Mucosa of stomach (tissue), 1 donor: ENCODE results near the gene CYP19A1.

ENCODE experiments used
- H3K27me3 ChIP-seq: one replicate; pipeline ENCODE4 v1.7.0; 2013; ENCODE audit warnings: mild to moderate bottlenecking, low read length; ENCODE audit not compliant: control insufficient read depth, insufficient read depth
- H3K36me3 ChIP-seq: one replicate; pipeline ENCODE4 v1.7.0; 2013; ENCODE audit warnings: low read length; ENCODE audit not compliant: control insufficient read depth, insufficient read depth
- H3K4me1 ChIP-seq: one replicate; pipeline ENCODE4 v1.7.0; 2013; ENCODE audit warnings: mild to moderate bottlenecking, low read length; ENCODE audit not compliant: control insufficient read depth, insufficient read depth
- H3K4me3 ChIP-seq: one replicate; pipeline ENCODE4 v1.7.0; 2013; ENCODE audit warnings: low read length
- H3K9ac ChIP-seq: one replicate; pipeline ENCODE4 v1.7.0; 2013; ENCODE audit warnings: mild to moderate bottlenecking, low read length, moderate library complexity
- H3K9me3 ChIP-seq: one replicate; pipeline ENCODE4 v1.7.0; 2013; ENCODE audit warnings: mild to moderate bottlenecking, low read length, moderate library complexity; ENCODE audit not compliant: control insufficient read depth
- donor health status: Pancreatic carcinoma.

CYP19A1 gene

GRCh38 chr15:51243774-51244173 lies 94.6 kb downstream of the CYP19A1 start:
- Histone ChIP-seq H3K4me3 (no peak overlapping the region), H3K9me3 (no peaks in the 10 kb centered on the region), H3K4me1 (no peaks in the 10 kb centered on the region), H3K27me3 (no peaks in the 10 kb centered on the region), H3K9ac (no peak overlapping the region), H3K36me3 (no peaks in the 10 kb centered on the region)

GRCh38 chr15:51240066-51240465 lies 98.3 kb downstream of the CYP19A1 start:
- H3K9me3 ChIP-seq, result no peaks in the 10 kb centered on the region
- H3K4me1 ChIP-seq, result no peaks in the 10 kb centered on the region
- no peak overlapping the region for H3K9ac ChIP-seq
- peaks cover 8% of the 10 kb centered on the region for H3K27me3 ChIP-seq
- H3K4me3 ChIP-seq, result no peak overlapping the region
- H3K36me3 ChIP-seq, result no peaks in the 10 kb centered on the region

- H3K4me1 ChIP-seq, result no peaks in the 10 kb centered on the region
- H3K9me3 ChIP-seq, result no peaks in the 10 kb centered on the region
- H3K36me3 ChIP-seq, result no peaks in the 10 kb centered on the region
- no peak overlapping the region for H3K9ac ChIP-seq
- H3K4me3 ChIP-seq, result no peak overlapping the region
- H3K27me3 ChIP-seq, result peaks cover 8% of the 10 kb centered on the region
Measured at GRCh38 chr15:51237816-51238215, 100.6 kb downstream of the CYP19A1 start.

- H3K9ac ChIP-seq, result no peak overlapping the region
- H3K4me1 ChIP-seq, result no peaks in the 10 kb centered on the region
- H3K27me3 ChIP-seq, result peaks cover 8% of the 10 kb centered on the region
- no peaks in the 10 kb centered on the region for H3K36me3 ChIP-seq
- no peak overlapping the region for H3K4me3 ChIP-seq
- no peaks in the 10 kb centered on the region for H3K9me3 ChIP-seq
Measured at GRCh38 chr15:51234176-51234927, 104.0 kb downstream of the CYP19A1 start.

GRCh38 chr15:51232581-51232980 lies 105.8 kb downstream of the CYP19A1 start:
- H3K4me3 ChIP-seq, result no peak overlapping the region
- no peak overlapping the region for H3K9ac ChIP-seq
- no peaks in the 10 kb centered on the region for H3K4me1 ChIP-seq
- no peaks in the 10 kb centered on the region for H3K9me3 ChIP-seq
- H3K36me3 ChIP-seq, result no peaks in the 10 kb centered on the region
- peaks cover 8% of the 10 kb centered on the region for H3K27me3 ChIP-seq

- no peak overlapping the region for H3K9ac ChIP-seq
- no peaks in the 10 kb centered on the region for H3K9me3 ChIP-seq
- H3K27me3 ChIP-seq, result no peaks in the 10 kb centered on the region
- H3K4me1 ChIP-seq, result no peaks in the 10 kb centered on the region
- H3K4me3 ChIP-seq, result no peak overlapping the region
- no peaks in the 10 kb centered on the region for H3K36me3 ChIP-seq
Measured at GRCh38 chr15:51229907-51230330, 108.5 kb downstream of the CYP19A1 start.

GRCh38 chr15:51227940-51228732 lies 110.3 kb downstream of the CYP19A1 start:
- H3K36me3 ChIP-seq, result no peaks in the 10 kb centered on the region
- no peak overlapping the region for H3K4me3 ChIP-seq
- no peaks in the 10 kb centered on the region for H3K27me3 ChIP-seq
- no peaks in the 10 kb centered on the region for H3K9me3 ChIP-seq
- no peaks in the 10 kb centered on the region for H3K4me1 ChIP-seq
- H3K9ac ChIP-seq, result no peak overlapping the region

- no peaks in the 10 kb centered on the region for H3K4me1 ChIP-seq
- no peak overlapping the region for H3K4me3 ChIP-seq
- H3K27me3 ChIP-seq, result no peaks in the 10 kb centered on the region
- no peaks in the 10 kb centered on the region for H3K9me3 ChIP-seq
- no peak overlapping the region for H3K9ac ChIP-seq
- no peaks in the 10 kb centered on the region for H3K36me3 ChIP-seq
Measured at GRCh38 chr15:51226576-51227210, 111.7 kb downstream of the CYP19A1 start.

GRCh38 chr15:51224428-51224827 lies 114.0 kb downstream of the CYP19A1 start:
- no peak overlapping the region for H3K4me3 ChIP-seq
- H3K36me3 ChIP-seq, result no peaks in the 10 kb centered on the region
- H3K27me3 ChIP-seq, result no peaks in the 10 kb centered on the region
- no peak overlapping the region for H3K9ac ChIP-seq
- H3K9me3 ChIP-seq, result no peaks in the 10 kb centered on the region
- no peaks in the 10 kb centered on the region for H3K4me1 ChIP-seq

GRCh38 chr15:51223771-51224229 lies 114.6 kb downstream of the CYP19A1 start:
- Histone ChIP-seq H3K4me1 (no peaks in the 10 kb centered on the region), H3K36me3 (no peaks in the 10 kb centered on the region), H3K9ac (no peak overlapping the region), H3K27me3 (no peaks in the 10 kb centered on the region), H3K9me3 (no peaks in the 10 kb centered on the region), H3K4me3 (no peak overlapping the region)

- Histone ChIP-seq H3K4me3 (no peak overlapping the region), H3K27me3 (no peaks in the 10 kb centered on the region), H3K9me3 (no peaks in the 10 kb centered on the region), H3K9ac (no peak overlapping the region), H3K36me3 (no peaks in the 10 kb centered on the region), H3K4me1 (no peaks in the 10 kb centered on the region)
Measured at GRCh38 chr15:51218299-51218938, 120.0 kb downstream of the CYP19A1 start.
